ENCODE results near the gene INTS3.

GRCh38 chr1:153723687-153724086 is 4.2 kb upstream of the INTS3 start:
- TF ChIP-seq POLR2A (IDR thresholded peaks at IDR 0.05; ENCODE audit: low read depth, low read length) (no peak), CTCF (IDR thresholded peaks at IDR 0.05; ENCODE audit: extremely low read depth in 1 of 2, insufficient read depth in 1 of 2, low read depth in 1 of 2, low read length in 2 of 2) (no peak), FOS (IDR thresholded peaks at IDR 0.05; ENCODE audit: borderline replicate concordance, insufficient read depth, low read length) (no peak), POLR2AphosphoS5 (IDR thresholded peaks at IDR 0.05; ENCODE audit: insufficient read depth, low read depth, low read length) (no peak), EZH2 (IDR thresholded peaks at IDR 0.05; ENCODE audit: borderline replicate concordance, low read depth, low read length, severe bottlenecking) (no peak), JUN (IDR thresholded peaks at IDR 0.05; ENCODE audit: borderline replicate concordance, insufficient read depth, insufficient read length, low read depth) (no peak), GATA2 (IDR thresholded peaks at IDR 0.05; ENCODE audit: insufficient read depth, insufficient read length, low read depth, low read length) (no peak), MYC (IDR thresholded peaks at IDR 0.05; ENCODE audit: low read depth, low read length) (no peak)
- TF ChIP-seq, protein P1, sequence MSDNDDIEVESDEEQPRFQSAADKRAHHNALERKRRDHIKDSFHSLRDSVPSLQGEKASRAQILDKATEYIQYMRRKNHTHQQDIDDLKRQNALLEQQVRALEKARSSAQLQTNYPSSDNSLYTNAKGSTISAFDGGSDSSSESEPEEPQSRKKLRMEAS (IDR thresholded peaks at IDR 0.05; ENCODE audit: insufficient read depth, insufficient read length) = no peak
